HUES48 (cell line): Measurements from ENCODE around the gene SCLT1.
A peak's percentile ranks its signal among the peaks of the same experiment; 100 is the strongest.

Experiments
- H3K27ac ChIP-seq: one replicate; pipeline ENCODE4 v1.7.0; 2013; ENCODE audit warnings: low read depth, low read length, inconsistent platforms
- H3K27me3 ChIP-seq: 2 replicates; pipeline ENCODE4 v1.6.1; 2013; ENCODE audit warnings: mild to moderate bottlenecking, low read length; ENCODE audit not compliant: control insufficient read depth, insufficient read depth
- H3K36me3 ChIP-seq: 2 replicates; pipeline ENCODE4 v1.6.1; 2013; ENCODE audit warnings: low read length; ENCODE audit not compliant: control insufficient read depth, insufficient read depth
- H3K4me1 ChIP-seq: 2 replicates; pipeline ENCODE4 v1.6.1; 2013; ENCODE audit warnings: mild to moderate bottlenecking, low read length; ENCODE audit not compliant: control insufficient read depth, insufficient read depth
- H3K4me3 ChIP-seq: 2 replicates; pipeline ENCODE4 v1.5.1; 2013; ENCODE audit warnings: mild to moderate bottlenecking, low read depth, low read length
- H3K9ac ChIP-seq: 2 replicates; pipeline ENCODE4 v1.6.1; 2013; ENCODE audit warnings: mild to moderate bottlenecking, low read depth, low read length, moderate library complexity
- H3K9me3 ChIP-seq: 2 replicates; pipeline ENCODE4 v1.6.1; 2013; ENCODE audit warnings: low read length; ENCODE audit not compliant: control insufficient read depth, insufficient read depth

Gene SCLT1

GRCh38 chr4:128876200-128876599 is 217.1 kb downstream of the SCLT1 start:
- no peak overlapping the region for H3K27ac ChIP-seq

GRCh38 chr4:128871948-128872347 is 221.4 kb downstream of the SCLT1 start:
- Histone ChIP-seq H3K27ac (no peak overlapping the region), H3K9ac (no peak overlapping the region), H3K4me1 (peaks cover 5% of the 10 kb centered on the region; the same call in 1 of the 2 replicates), H3K4me3 (no peak overlapping the region), H3K9me3 (no peaks in the 10 kb centered on the region), H3K36me3 (peaks cover 84% of the 10 kb centered on the region), H3K27me3 (no peaks in the 10 kb centered on the region)

More at GRCh38 chr4:128876200-128876599, 217.1 kb downstream of the SCLT1 start:
- H3K9ac ChIP-seq, result no peak overlapping the region
- no peaks in the 10 kb centered on the region for H3K9me3 ChIP-seq
- H3K27me3 ChIP-seq, result no peaks in the 10 kb centered on the region
- H3K36me3 ChIP-seq, result peaks cover 42% of the 10 kb centered on the region
- peaks cover 5% of the 10 kb centered on the region; the same call in 1 of the 2 replicates for H3K4me1 ChIP-seq
- H3K4me3 ChIP-seq, result no peak overlapping the region

- no peaks in the 10 kb centered on the region for H3K9me3 ChIP-seq
- H3K27me3 ChIP-seq, result no peaks in the 10 kb centered on the region
- no peak overlapping the region for H3K9ac ChIP-seq
- no peak overlapping the region for H3K4me3 ChIP-seq
- peaks cover 99% of the 10 kb centered on the region for H3K36me3 ChIP-seq
- no peak overlapping the region for H3K27ac ChIP-seq
- peaks cover 15% of the 10 kb centered on the region for H3K4me1 ChIP-seq
Observed at GRCh38 chr4:128869776-128870509, 223.4 kb downstream of the SCLT1 start.

GRCh38 chr4:128868758-128869157 is 224.6 kb downstream of the SCLT1 start:
- Histone ChIP-seq H3K27ac (no peak overlapping the region), H3K27me3 (no peaks in the 10 kb centered on the region), H3K4me1 (peaks cover 17% of the 10 kb centered on the region), H3K36me3 (peaks cover 100% of the 10 kb centered on the region), H3K4me3 (no peak overlapping the region), H3K9me3 (no peaks in the 10 kb centered on the region), H3K9ac (no peak overlapping the region)

- H3K27me3 ChIP-seq, result no peaks in the 10 kb centered on the region
- no peak overlapping the region for H3K4me3 ChIP-seq
- H3K9ac ChIP-seq, result no peak overlapping the region
- no peak overlapping the region for H3K27ac ChIP-seq
- peaks cover 30% of the 10 kb centered on the region for H3K4me1 ChIP-seq
- H3K9me3 ChIP-seq, result no peaks in the 10 kb centered on the region
- peaks cover 100% of the 10 kb centered on the region for H3K36me3 ChIP-seq
Observed at GRCh38 chr4:128866691-128867090, 226.6 kb downstream of the SCLT1 start.

GRCh38 chr4:128866269-128866668 is 227.1 kb downstream of the SCLT1 start:
- Histone ChIP-seq H3K9me3 (no peaks in the 10 kb centered on the region), H3K4me3 (no peak overlapping the region), H3K27ac (no peak overlapping the region), H3K4me1 (peaks cover 30% of the 10 kb centered on the region), H3K27me3 (no peaks in the 10 kb centered on the region), H3K9ac (no peak overlapping the region), H3K36me3 (peaks cover 100% of the 10 kb centered on the region)

GRCh38 chr4:128865132-128865531 is 228.2 kb downstream of the SCLT1 start:
- no peaks in the 10 kb centered on the region for H3K9me3 ChIP-seq
- no peaks in the 10 kb centered on the region for H3K27me3 ChIP-seq
- H3K9ac ChIP-seq, result no peak overlapping the region
- peaks cover 100% of the 10 kb centered on the region for H3K36me3 ChIP-seq
- H3K4me3 ChIP-seq, result no peak overlapping the region
- H3K27ac ChIP-seq, result no peak overlapping the region
- peaks cover 30% of the 10 kb centered on the region for H3K4me1 ChIP-seq

GRCh38 chr4:128863312-128864075 is 229.8 kb downstream of the SCLT1 start:
- no peak overlapping the region for H3K4me3 ChIP-seq
- H3K4me1 ChIP-seq, result peaks cover 30% of the 10 kb centered on the region
- no peak overlapping the region for H3K9ac ChIP-seq
- peak overlapping the region; percentile 59 for H3K27ac ChIP-seq
- peaks cover 99% of the 10 kb centered on the region for H3K36me3 ChIP-seq
- no peaks in the 10 kb centered on the region for H3K27me3 ChIP-seq
- no peaks in the 10 kb centered on the region for H3K9me3 ChIP-seq

GRCh38 chr4:128862608-128863311 is 230.6 kb downstream of the SCLT1 start:
- H3K27ac ChIP-seq, result peak overlapping the region; percentile 59
- H3K9ac ChIP-seq, result no peak overlapping the region
- no peaks in the 10 kb centered on the region for H3K9me3 ChIP-seq
- H3K4me1 ChIP-seq, result peaks cover 30% of the 10 kb centered on the region
- H3K36me3 ChIP-seq, result peaks cover 99% of the 10 kb centered on the region
- no peak overlapping the region for H3K4me3 ChIP-seq
- no peaks in the 10 kb centered on the region for H3K27me3 ChIP-seq

- Histone ChIP-seq H3K27me3 (no peaks in the 10 kb centered on the region), H3K9ac (no peak overlapping the region), H3K9me3 (no peaks in the 10 kb centered on the region), H3K36me3 (peaks cover 99% of the 10 kb centered on the region), H3K27ac (no peak overlapping the region), H3K4me1 (peaks cover 30% of the 10 kb centered on the region), H3K4me3 (no peak overlapping the region)
Observed at GRCh38 chr4:128861856-128862518, 231.4 kb downstream of the SCLT1 start.
